PC-9 (cell line): ENCODE results near the gene TENM4. TPM values are rescaled to one million over a fixed set of nuclear protein-coding genes. Genes with fewer than 3 reads are reported as not detected.

Experiments
- BruUV-seq: library from RNA; stranded (reverse); fragments of 400-500 nt; replicated peaks from 2 replicates; lab custom pipeline; 2021; lab: Mats Ljungman, UMichigan
- CTCF ChIA-PET: fragments of 300-600 bp; sonication (Branson Sonifier 250); formaldehyde crosslinking; loops from one replicate; lab custom pipeline; 2022; ENCODE audit warnings: antibody characterized with exemption; lab: Charles Lee
- POLR2A ChIA-PET: fragments of 300-600 bp; sonication (Branson Sonifier 250); formaldehyde crosslinking; loops from one replicate; lab custom pipeline; 2022; ENCODE audit warnings: antibody characterized with exemption; ENCODE audit not compliant: unreplicated experiment; lab: Charles Lee
- DNase-seq, 2 experiments: peaks; one replicate each; pipeline versions ENCODE4 v3.0.0 to v3.0.0-alpha.2; 2015 to 2022; ENCODE audit warnings: mixed read lengths in 1 of 2
- H2AFZ ChIP-seq: fragments of 200-600 bp; sonication (generic); 2 replicates; pipeline ENCODE4 v1.8.1; 2017; ENCODE audit warnings: antibody characterized with exemption
- H3F3A ChIP-seq: fragments of 200-600 bp; sonication (generic); 2 replicates; pipeline ENCODE4 v1.8.1; 2017; ENCODE audit warnings: antibody characterized with exemption, mild to moderate bottlenecking, low read depth; ENCODE audit not compliant: insufficient read depth
- H3K27ac ChIP-seq: fragments of 200-600 bp; sonication (generic); 2 replicates; pipeline ENCODE4 v1.6.1; 2016; ENCODE audit warnings: mixed run types
- H3K27me3 ChIP-seq: fragments of 200-600 bp; sonication (generic); 2 replicates; pipeline ENCODE4 v1.6.1; 2016; ENCODE audit warnings: low read depth, mixed run types; ENCODE audit not compliant: insufficient read depth
- H3K36me3 ChIP-seq: fragments of 200-600 bp; sonication (generic); 2 replicates; pipeline ENCODE4 v1.6.1; 2016; ENCODE audit warnings: low read depth, mixed run types
- H3K4me1 ChIP-seq: fragments of 200-600 bp; sonication (generic); replicated peaks from 2 replicates; pipeline ENCODE4 v1.6.1; 2016; ENCODE audit warnings: mixed run types; ENCODE audit not compliant: insufficient read depth
- H3K4me2 ChIP-seq: fragments of 200-600 bp; sonication (generic); 2 replicates; pipeline ENCODE4 v1.6.1; 2017; ENCODE audit warnings: mixed run types
- H3K4me3 ChIP-seq: fragments of 200-600 bp; sonication (generic); 2 replicates; pipeline ENCODE4 v1.6.1; 2016; ENCODE audit warnings: mixed run types
- H3K79me2 ChIP-seq: fragments of 200-600 bp; sonication (generic); 2 replicates; pipeline ENCODE4 v1.6.1; 2017; ENCODE audit warnings: low read depth, mixed run types
- H3K9me2 ChIP-seq: fragments of 200-600 bp; sonication (generic); 2 replicates; pipeline ENCODE4 v1.8.1; 2017; ENCODE audit warnings: mild to moderate bottlenecking; ENCODE audit not compliant: insufficient read depth
- H3K9me3 ChIP-seq: fragments of 200-600 bp; sonication (generic); 2 replicates; pipeline ENCODE4 v1.8.1; 2016; ENCODE audit warnings: low read depth; ENCODE audit not compliant: insufficient read depth
- H4K20me1 ChIP-seq: fragments of 200-600 bp; sonication (generic); 2 replicates; pipeline ENCODE4 v1.8.1; 2017; ENCODE audit not compliant: insufficient read depth
- CTCF ChIP-seq: fragments of 200-600 bp; sonication (generic); conservative IDR thresholded peaks from 2 replicates; pipeline ENCODE4 v1.6.1; 2017; ENCODE audit warnings: mixed run types, antibody characterized with exemption, mild to moderate bottlenecking, moderate library complexity
- EZH2 ChIP-seq: fragments of 200-600 bp; sonication (generic); IDR thresholded peaks from 2 replicates; pipeline ENCODE4 v1.8.0; 2017; ENCODE audit warnings: antibody characterized with exemption, low read depth
- intact Hi-C: fragments of 100-400 bp; cut with micrococcal nuclease; formaldehyde crosslinking; loops from one replicate; pipeline ENCODE4 v1.10.0; 2022; ENCODE audit not compliant: unreplicated experiment
- total RNA-seq: library from RNA; stranded (reverse); gene quantifications from 2 replicates; pipeline ENCODE4 v1.2.3, GENCODE V29; 2021

The TENM4 gene
- total RNA-seq, 1 experiment from 2014 or later: not detected

GRCh38 chr11:79264284-79264683 is 176.5 kb downstream of the TENM4 start:
- Histone ChIP-seq H3K9me2 (no peaks in the 10 kb centered on the region), H3K27ac (no peak overlapping the region), H3K9me3 (no peaks in the 10 kb centered on the region), H3F3A (no peaks in the 10 kb centered on the region), H3K4me2 (no peak overlapping the region), H3K4me1 (no peaks in the 10 kb centered on the region), H2AFZ (no peak overlapping the region), H4K20me1 (no peaks in the 10 kb centered on the region), H3K79me2 (no peaks in the 10 kb centered on the region), H3K27me3 (peaks cover 70% of the 10 kb centered on the region), H3K36me3 (no peaks in the 10 kb centered on the region), H3K4me3 (no peak overlapping the region)
- TF ChIP-seq CTCF (no peak), EZH2 (no peak)
- no peak for DNase-seq
- ChIA-PET POLR2A (no interaction called here), CTCF (no interaction called here)
- intact Hi-C loops: no loop called here
- BruUV-seq: no TSS peak

- H3K4me1 ChIP-seq: no peaks in the 10 kb centered on the region
- no peaks in the 10 kb centered on the region for H3K9me3 ChIP-seq
- no peak overlapping the region for H3K27ac ChIP-seq
- ChIA-PET POLR2A (no interaction called here), CTCF (no interaction called here)
- intact Hi-C loops: no loop called here
- no peak overlapping the region for H3K4me2 ChIP-seq
- no peak for DNase-seq
- H4K20me1 ChIP-seq: no peaks in the 10 kb centered on the region
- no peaks in the 10 kb centered on the region for H3K36me3 ChIP-seq
- H3K4me3 ChIP-seq: no peak overlapping the region
- peaks cover 70% of the 10 kb centered on the region for H3K27me3 ChIP-seq
- BruUV-seq: no TSS peak
- no peak overlapping the region for H2AFZ ChIP-seq
- no peak for TF ChIP-seq CTCF
- no peak for TF ChIP-seq EZH2
- H3K79me2 ChIP-seq: no peaks in the 10 kb centered on the region
- no peaks in the 10 kb centered on the region for H3F3A ChIP-seq
- no peaks in the 10 kb centered on the region for H3K9me2 ChIP-seq
Measured at GRCh38 chr11:79263001-79263400, 177.8 kb downstream of the TENM4 start.

- Histone ChIP-seq H3K36me3 (no peaks in the 10 kb centered on the region), H3K27ac (no peak overlapping the region), H3K4me3 (no peak overlapping the region), H3K4me1 (no peaks in the 10 kb centered on the region), H3K4me2 (no peak overlapping the region), H4K20me1 (no peaks in the 10 kb centered on the region), H3K9me2 (no peaks in the 10 kb centered on the region), H3K79me2 (no peaks in the 10 kb centered on the region), H3K27me3 (peaks cover 67% of the 10 kb centered on the region), H2AFZ (no peak overlapping the region), H3F3A (no peaks in the 10 kb centered on the region), H3K9me3 (no peaks in the 10 kb centered on the region)
- no peak for TF ChIP-seq CTCF
- BruUV-seq: no TSS peak
- POLR2A ChIA-PET: no interaction called here
- intact Hi-C loops: no loop called here
- CTCF ChIA-PET: no interaction called here
- DNase-seq: no peak
Measured at GRCh38 chr11:79262221-79262620, 178.6 kb downstream of the TENM4 start.
